Measurements from ENCODE around the gene PLCD3.

Gene PLCD3

GRCh38 chr17:45149669-45150664, 17.7 kb upstream of the PLCD3 start:
- DNase-seq: peak in 1 of 2 experiments; percentile 13

- DNase-seq: peak; percentile 54 to 57
These were observed 16.8 kb upstream of the PLCD3 start for GRCh38 chr17:45149037-45149668.

GRCh38 chr17:45148183-45149036, 16.1 kb upstream of the PLCD3 start, which contains the start of gene HEXIM1:
Gene HEXIM1 (plus strand): TSS chr17:45148475. CDS start chr17:45149191, 716 bp downstream.
- peak; percentile 98 to 99 for DNase-seq

GRCh38 chr17:45147581-45148182, 15.4 kb upstream of the PLCD3 start:
- DNase-seq: peak; percentile 70 to 74

GRCh38 chr17:45146890-45147580, 14.7 kb upstream of the PLCD3 start:
- DNase-seq: no peak

- DNase-seq: no peak
These were observed 14.2 kb upstream of the PLCD3 start for GRCh38 chr17:45146592-45146889.

- DNase-seq: no peak
These were observed 13.9 kb upstream of the PLCD3 start for GRCh38 chr17:45146166-45146565.

- DNase-seq: no peak
These were observed 12.7 kb upstream of the PLCD3 start for GRCh38 chr17:45145035-45145389.

- DNase-seq: no peak
These were observed 12.1 kb upstream of the PLCD3 start for GRCh38 chr17:45144199-45145034.

- peak in 1 of 2 experiments; percentile 15 for DNase-seq
These were observed 11.5 kb upstream of the PLCD3 start for GRCh38 chr17:45143767-45144198.

GRCh38 chr17:45143094-45143670, 10.9 kb upstream of the PLCD3 start:
- DNase-seq: no peak

GRCh38 chr17:45139533-45139920, 7.2 kb upstream of the PLCD3 start:
- DNase-seq: no peak

- DNase-seq: no peak
These were observed 6.7 kb upstream of the PLCD3 start for GRCh38 chr17:45138911-45139532.

- DNase-seq: no peak
These were observed 5.4 kb upstream of the PLCD3 start for GRCh38 chr17:45137561-45138305.

GRCh38 chr17:45136846-45137560, 4.7 kb upstream of the PLCD3 start:
- no peak for DNase-seq

GRCh38 chr17:45135978-45136791, 3.9 kb upstream of the PLCD3 start:
- DNase-seq: no peak

GRCh38 chr17:45135192-45135977, 3.1 kb upstream of the PLCD3 start, which contains the start of gene ACBD4:
Gene ACBD4 (plus strand): TSS chr17:45135687. CDS start chr17:45136145, 458 bp downstream.
- peak; percentile 94 to 95 for DNase-seq

Measured in activated CD4-positive, alpha-beta T cell treated with anti-CD3 and anti-CD28 coated beads, Interleukin-2, amount 50 U/mL, for 4 hours (primary cell).